ENCODE data around the gene ITGB5. TPM values are rescaled to one million over a fixed set of nuclear protein-coding genes. Genes with fewer than 3 reads are reported as not detected.

The ITGB5 gene
- total RNA-seq, 6 experiments from 2014 or later = 61.3 to 125 (median 98.4) TPM

DNA sequence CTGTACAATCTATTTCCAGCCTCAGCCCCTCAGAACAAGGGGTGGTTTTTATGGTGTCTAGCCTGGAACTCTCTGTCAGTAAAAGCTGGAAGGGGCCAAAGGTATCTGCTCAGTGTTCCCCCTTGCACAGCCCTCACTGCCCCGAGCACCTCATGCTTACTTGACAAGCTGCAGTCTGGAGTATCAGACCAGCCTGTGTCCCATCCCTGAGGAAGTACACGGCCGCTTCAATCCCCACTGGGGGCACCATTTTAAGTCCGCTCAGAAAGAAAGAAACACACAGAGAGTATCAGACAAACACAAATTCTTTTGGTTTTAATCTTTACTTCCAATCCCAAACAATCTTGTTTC, 124.5 kb downstream of the ITGB5 start:
- Histone ChIP-seq H3K27me3 (no peaks in the 10 kb centered on the region), H3K9me3 (no peaks in the 10 kb centered on the region), H3K36me3 (peaks cover 0 to 40% (median 17%) of the 10 kb centered on the region in 4 donors), H3K27ac (peak overlapping the region in 1 of 3 donors; percentile 74), H3K4me3 (no peak overlapping the region), H3K4me1 (peaks cover 0 to 19% (median 7%) of the 10 kb centered on the region in 4 donors)
- ATAC-seq (no peak), DNase-seq (no peak)
- no peak for TF ChIP-seq POLR2A (IDR thresholded peaks at IDR 0.05)
- TF ChIP-seq, protein P1, sequence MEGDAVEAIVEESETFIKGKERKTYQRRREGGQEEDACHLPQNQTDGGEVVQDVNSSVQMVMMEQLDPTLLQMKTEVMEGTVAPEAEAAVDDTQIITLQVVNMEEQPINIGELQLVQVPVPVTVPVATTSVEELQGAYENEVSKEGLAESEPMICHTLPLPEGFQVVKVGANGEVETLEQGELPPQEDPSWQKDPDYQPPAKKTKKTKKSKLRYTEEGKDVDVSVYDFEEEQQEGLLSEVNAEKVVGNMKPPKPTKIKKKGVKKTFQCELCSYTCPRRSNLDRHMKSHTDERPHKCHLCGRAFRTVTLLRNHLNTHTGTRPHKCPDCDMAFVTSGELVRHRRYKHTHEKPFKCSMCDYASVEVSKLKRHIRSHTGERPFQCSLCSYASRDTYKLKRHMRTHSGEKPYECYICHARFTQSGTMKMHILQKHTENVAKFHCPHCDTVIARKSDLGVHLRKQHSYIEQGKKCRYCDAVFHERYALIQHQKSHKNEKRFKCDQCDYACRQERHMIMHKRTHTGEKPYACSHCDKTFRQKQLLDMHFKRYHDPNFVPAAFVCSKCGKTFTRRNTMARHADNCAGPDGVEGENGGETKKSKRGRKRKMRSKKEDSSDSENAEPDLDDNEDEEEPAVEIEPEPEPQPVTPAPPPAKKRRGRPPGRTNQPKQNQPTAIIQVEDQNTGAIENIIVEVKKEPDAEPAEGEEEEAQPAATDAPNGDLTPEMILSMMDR (IDR thresholded peaks at IDR 0.05) = no peak
- 100% methylated on average over 1 of the region's 4 CpGs for WGBS (ENCODE audit: insufficient coverage, low coverage, low lambda C conversion rate, missing lambda C conversion rate)
- intact Hi-C loops (cut with DNase I) = loop anchor here (5.0 to 10.0 kb wide), 2 partner anchors 130 to 132 kb away; no protein-coding TSS in a partner anchor

DNA sequence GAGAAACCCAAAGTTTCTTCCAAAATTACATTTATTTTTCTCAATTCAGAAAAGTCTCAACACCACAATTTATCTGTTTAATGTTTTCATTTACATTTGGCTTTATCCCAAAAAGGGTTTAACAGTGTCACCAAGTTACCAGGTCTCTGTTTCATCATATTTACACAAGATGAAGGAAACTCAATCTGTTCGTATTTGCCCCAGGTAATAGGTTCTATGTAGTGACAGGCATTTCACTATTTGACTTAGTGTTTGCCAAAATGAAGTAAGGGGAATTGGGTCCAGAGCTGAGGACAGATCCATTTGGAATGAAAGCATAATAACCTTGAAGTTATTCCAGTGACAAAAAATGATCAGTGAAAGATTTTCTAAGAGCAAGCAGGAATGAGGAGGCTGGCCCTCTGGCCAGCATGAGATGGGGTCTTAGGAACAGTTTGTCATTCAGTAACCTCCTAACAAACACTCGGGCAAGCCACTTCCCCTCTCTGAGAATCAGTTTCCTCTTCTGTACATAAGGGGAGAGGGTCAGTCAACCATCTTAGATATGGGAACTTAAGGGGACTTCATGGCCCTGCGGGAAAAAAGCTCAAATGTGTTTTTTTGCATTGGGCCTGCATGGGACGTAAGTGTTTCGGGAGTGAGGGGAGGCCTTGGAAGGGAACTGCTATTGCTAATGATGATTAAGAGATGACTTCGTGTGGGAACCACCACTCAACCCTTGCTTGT, 125.1 kb downstream of the ITGB5 start:
- ATAC-seq = peak; percentile 15 to 48 (median 40)
- WGBS (ENCODE audit: insufficient coverage, low coverage, low lambda C conversion rate, missing lambda C conversion rate) = 61% methylated on average over 6 of the region's 6 CpGs
- H3K27ac ChIP-seq = peak overlapping the region in 1 of 3 donors; percentile 74
- DNase-seq = no peak
- peaks cover 0 to 19% (median 7%) of the 10 kb centered on the region in 4 donors for H3K4me1 ChIP-seq
- TF ChIP-seq, protein P1 (IDR thresholded peaks at IDR 0.05) = no peak
- no peak for TF ChIP-seq POLR2A (IDR thresholded peaks at IDR 0.05)
- H3K27me3 ChIP-seq = no peaks in the 10 kb centered on the region
- intact Hi-C loops (cut with DNase I) = loop anchor here (5.0 to 10.0 kb wide), 2 partner anchors 130 to 133 kb away; no protein-coding TSS in a partner anchor
- peaks cover 0 to 35% (median 14%) of the 10 kb centered on the region in 4 donors for H3K36me3 ChIP-seq
- H3K4me3 ChIP-seq = no peak overlapping the region
- H3K9me3 ChIP-seq = no peaks in the 10 kb centered on the region

DNA sequence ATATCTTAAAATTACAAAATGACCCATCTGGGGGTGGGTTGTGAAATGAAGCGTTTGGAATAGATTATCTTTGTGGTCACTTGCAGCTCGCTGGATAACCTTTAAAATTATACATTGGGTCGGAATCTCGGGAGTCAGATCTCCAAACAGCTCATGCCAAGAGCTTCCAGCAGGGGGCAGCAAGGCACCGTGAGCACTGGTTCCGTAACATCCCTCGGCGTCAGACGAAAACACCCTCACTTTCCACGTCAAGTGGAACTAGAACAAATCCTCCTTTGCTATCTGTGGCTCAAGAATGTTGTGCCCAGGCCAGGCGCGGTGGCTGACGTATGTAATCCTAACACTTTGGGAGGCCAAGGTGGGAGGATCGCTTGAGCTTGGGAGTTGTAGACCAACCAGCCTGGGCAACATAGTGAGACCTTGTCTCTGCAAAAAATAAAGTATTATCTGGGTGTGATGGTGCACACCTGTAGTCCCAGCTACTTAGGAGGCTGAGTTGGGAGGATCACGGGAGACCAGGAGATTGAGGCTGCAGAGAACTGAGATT, 125.8 kb downstream of the ITGB5 start:
- intact Hi-C loops (cut with DNase I) = loop anchor here (5.0 to 10.0 kb wide), 2 partner anchors 131 to 133 kb away; no protein-coding TSS in a partner anchor
- peak overlapping the region in 1 of 3 donors; percentile 26 for H3K4me3 ChIP-seq
- H3K4me1 ChIP-seq = peaks cover 0 to 19% (median 7%) of the 10 kb centered on the region in 4 donors
- DNase-seq (peak; percentile 80 to 86 (median 82)), ATAC-seq (peak; percentile 92 to 94 (median 92))
- TF ChIP-seq, protein P1 (IDR thresholded peaks at IDR 0.05) = peak; percentile 94 to 97 (median 96)
- TF ChIP-seq POLR2A (IDR thresholded peaks at IDR 0.05) = no peak
- 7% methylated on average over 11 of the region's 15 CpGs for WGBS (ENCODE audit: insufficient coverage, low coverage, low lambda C conversion rate, missing lambda C conversion rate)
- peaks cover 0 to 34% (median 12%) of the 10 kb centered on the region in 4 donors for H3K36me3 ChIP-seq
- H3K27ac ChIP-seq = peak overlapping the region in 1 of 3 donors; percentile 74
- no peaks in the 10 kb centered on the region for H3K27me3 ChIP-seq
- H3K9me3 ChIP-seq = no peaks in the 10 kb centered on the region

DNA sequence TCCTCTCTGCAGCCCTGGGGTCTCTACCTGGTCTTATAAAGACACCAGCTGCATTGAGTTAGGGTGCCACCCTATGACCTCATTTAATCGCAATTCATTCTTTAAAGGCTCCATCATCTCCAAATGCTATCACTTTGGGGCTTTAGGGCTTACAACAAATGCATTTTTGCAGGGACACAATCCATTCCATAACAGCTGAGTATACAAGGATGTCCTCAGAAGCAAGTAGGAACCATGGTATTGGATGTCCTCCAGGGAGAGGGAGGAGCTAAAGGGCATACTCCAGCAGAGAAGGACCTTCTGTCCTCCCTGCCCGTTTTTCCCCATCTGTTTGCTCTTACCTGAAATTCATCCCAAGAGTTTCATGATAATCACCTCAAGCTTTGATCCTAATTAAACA, 126.6 kb downstream of the ITGB5 start:
- Histone ChIP-seq H3K4me1 (peaks cover 0 to 19% (median 7%) of the 10 kb centered on the region in 4 donors), H3K4me3 (no peak overlapping the region), H3K27me3 (no peaks in the 10 kb centered on the region), H3K36me3 (peaks cover 0 to 28% (median 12%) of the 10 kb centered on the region in 4 donors), H3K9me3 (no peaks in the 10 kb centered on the region), H3K27ac (peak overlapping the region in 1 of 3 donors; percentile 7)
- WGBS (ENCODE audit: insufficient coverage, low coverage, low lambda C conversion rate, missing lambda C conversion rate) = 50% methylated on average over 2 of the region's 2 CpGs
- no peak for TF ChIP-seq POLR2A (IDR thresholded peaks at IDR 0.05)
- TF ChIP-seq, protein P1 (IDR thresholded peaks at IDR 0.05) = no peak
- peak; percentile 57 to 72 (median 70) for ATAC-seq
- intact Hi-C loops (cut with DNase I) = loop anchor here (5.0 to 10.0 kb wide), 2 partner anchors 132 to 134 kb away; no protein-coding TSS in a partner anchor
- DNase-seq = no peak

Data from right lobe of liver (tissue), 6 donors.